HEK293 (cell line): ENCODE results near the gene SLC35F4.

ENCODE experiments used
- EGR2 ChIP-seq: fragments of 450-650 bp; formaldehyde crosslinking; IDR thresholded peaks from 2 replicates; pipeline ENCODE4 v1.5.1; 2016; ENCODE audit warnings: low read depth, missing biosample characterization, missing genetic modification characterization
- MZF1 ChIP-seq: fragments of 450-650 bp; formaldehyde crosslinking; IDR thresholded peaks from 2 replicates; pipeline ENCODE4 v1.5.1; 2017; ENCODE audit warnings: missing biosample characterization, missing genetic modification characterization, borderline replicate concordance
- ZNF112 ChIP-seq: fragments of 450-650 bp; formaldehyde crosslinking; IDR thresholded peaks from 2 replicates; pipeline ENCODE4 v1.5.0; 2017; ENCODE audit warnings: missing biosample characterization, missing genetic modification characterization
- ZNF121 ChIP-seq: fragments of 450-650 bp; formaldehyde crosslinking; IDR thresholded peaks from 2 replicates; pipeline ENCODE4 v1.5.1; 2016; ENCODE audit warnings: missing biosample characterization, missing genetic modification characterization
- ZNF155 ChIP-seq: fragments of 450-650 bp; formaldehyde crosslinking; IDR thresholded peaks from 2 replicates; pipeline ENCODE4 v1.5.1; 2016; ENCODE audit warnings: missing biosample characterization, missing genetic modification characterization
- ZNF274 ChIP-seq, 2 experiments: fragments of 200-500 bp in 1 of 2; fragments of 450-650 bp in 1 of 2; sonication (Bioruptor generic) in 1 of 2; formaldehyde crosslinking in 1 of 2; IDR thresholded peaks; 2 replicates each; pipeline versions ENCODE4 v1.5.1 to v1.6.1; 2014 to 2016; ENCODE audit warnings: borderline replicate concordance in 1 of 2, inconsistent platforms in 1 of 2, low read length in 1 of 2, missing biosample characterization in 1 of 2, missing genetic modification characterization in 1 of 2
- ZNF561 ChIP-seq: fragments of 450-650 bp; IDR thresholded peaks from 2 replicates; pipeline ENCODE4 v1.5.1; 2018; ENCODE audit warnings: missing biosample characterization, missing genetic modification characterization, borderline replicate concordance
- TF ChIP-seq, protein P1 (sequence below): fragments of 450-650 bp; formaldehyde crosslinking; IDR thresholded peaks from 2 replicates; pipeline ENCODE4 v1.5.1; 2016; ENCODE audit warnings: missing biosample characterization, missing genetic modification characterization
- TF ChIP-seq, protein P2 (sequence below): fragments of 450-650 bp; formaldehyde crosslinking; IDR thresholded peaks from 2 replicates; pipeline ENCODE4 v1.5.1; 2016; ENCODE audit warnings: missing biosample characterization, missing genetic modification characterization
- TF ChIP-seq, protein P3 (sequence below): fragments of 450-650 bp; formaldehyde crosslinking; IDR thresholded peaks from 2 replicates; pipeline ENCODE4 v1.5.1; 2016; ENCODE audit warnings: missing biosample characterization, missing genetic modification characterization
- TF ChIP-seq, protein P4 (sequence below): fragments of 450-650 bp; formaldehyde crosslinking; conservative IDR thresholded peaks from 2 replicates; pipeline ENCODE4 v1.5.1; 2016; ENCODE audit warnings: low read depth, missing biosample characterization, missing genetic modification characterization

DNA sequence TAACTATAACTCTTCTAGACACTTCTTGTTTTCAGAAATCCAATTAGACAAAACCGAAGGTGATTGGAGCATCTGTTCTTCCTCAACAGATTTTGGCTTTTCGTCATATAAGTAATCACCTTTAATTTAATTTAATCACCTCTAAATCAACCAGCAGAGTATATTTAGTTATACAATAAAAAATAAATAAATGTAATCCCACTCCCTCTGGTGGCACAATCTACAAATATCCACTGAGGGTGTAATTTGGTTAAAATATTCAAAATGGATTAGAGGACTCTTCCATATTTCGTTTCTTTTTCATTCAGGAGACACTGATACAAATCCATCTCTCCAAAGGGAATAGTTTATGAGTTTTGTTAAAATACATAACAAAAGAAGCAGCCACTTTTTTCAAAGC is 18.3 kb upstream of the SLC35F4 start:
- TF ChIP-seq EGR2 (tag by site-specific recombination) (no peak), ZNF561 (tag by site-specific recombination) (no peak), ZNF274 (IDR thresholded peaks at IDR 0.05; ENCODE audit: low read length) (no peak), ZNF274 (tag by site-specific recombination; IDR thresholded peaks at IDR 0.05; ENCODE audit: borderline replicate concordance) (no peak), ZNF112 (tag by site-specific recombination) (no peak), ZNF155 (no peak), MZF1 (tag by site-specific recombination) (no peak), ZNF121 (tag by site-specific recombination) (no peak)
- TF ChIP-seq, protein P1, sequence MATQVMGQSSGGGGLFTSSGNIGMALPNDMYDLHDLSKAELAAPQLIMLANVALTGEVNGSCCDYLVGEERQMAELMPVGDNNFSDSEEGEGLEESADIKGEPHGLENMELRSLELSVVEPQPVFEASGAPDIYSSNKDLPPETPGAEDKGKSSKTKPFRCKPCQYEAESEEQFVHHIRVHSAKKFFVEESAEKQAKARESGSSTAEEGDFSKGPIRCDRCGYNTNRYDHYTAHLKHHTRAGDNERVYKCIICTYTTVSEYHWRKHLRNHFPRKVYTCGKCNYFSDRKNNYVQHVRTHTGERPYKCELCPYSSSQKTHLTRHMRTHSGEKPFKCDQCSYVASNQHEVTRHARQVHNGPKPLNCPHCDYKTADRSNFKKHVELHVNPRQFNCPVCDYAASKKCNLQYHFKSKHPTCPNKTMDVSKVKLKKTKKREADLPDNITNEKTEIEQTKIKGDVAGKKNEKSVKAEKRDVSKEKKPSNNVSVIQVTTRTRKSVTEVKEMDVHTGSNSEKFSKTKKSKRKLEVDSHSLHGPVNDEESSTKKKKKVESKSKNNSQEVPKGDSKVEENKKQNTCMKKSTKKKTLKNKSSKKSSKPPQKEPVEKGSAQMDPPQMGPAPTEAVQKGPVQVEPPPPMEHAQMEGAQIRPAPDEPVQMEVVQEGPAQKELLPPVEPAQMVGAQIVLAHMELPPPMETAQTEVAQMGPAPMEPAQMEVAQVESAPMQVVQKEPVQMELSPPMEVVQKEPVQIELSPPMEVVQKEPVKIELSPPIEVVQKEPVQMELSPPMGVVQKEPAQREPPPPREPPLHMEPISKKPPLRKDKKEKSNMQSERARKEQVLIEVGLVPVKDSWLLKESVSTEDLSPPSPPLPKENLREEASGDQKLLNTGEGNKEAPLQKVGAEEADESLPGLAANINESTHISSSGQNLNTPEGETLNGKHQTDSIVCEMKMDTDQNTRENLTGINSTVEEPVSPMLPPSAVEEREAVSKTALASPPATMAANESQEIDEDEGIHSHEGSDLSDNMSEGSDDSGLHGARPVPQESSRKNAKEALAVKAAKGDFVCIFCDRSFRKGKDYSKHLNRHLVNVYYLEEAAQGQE (tag by site-specific recombination) = no peak
- TF ChIP-seq, protein P2, sequence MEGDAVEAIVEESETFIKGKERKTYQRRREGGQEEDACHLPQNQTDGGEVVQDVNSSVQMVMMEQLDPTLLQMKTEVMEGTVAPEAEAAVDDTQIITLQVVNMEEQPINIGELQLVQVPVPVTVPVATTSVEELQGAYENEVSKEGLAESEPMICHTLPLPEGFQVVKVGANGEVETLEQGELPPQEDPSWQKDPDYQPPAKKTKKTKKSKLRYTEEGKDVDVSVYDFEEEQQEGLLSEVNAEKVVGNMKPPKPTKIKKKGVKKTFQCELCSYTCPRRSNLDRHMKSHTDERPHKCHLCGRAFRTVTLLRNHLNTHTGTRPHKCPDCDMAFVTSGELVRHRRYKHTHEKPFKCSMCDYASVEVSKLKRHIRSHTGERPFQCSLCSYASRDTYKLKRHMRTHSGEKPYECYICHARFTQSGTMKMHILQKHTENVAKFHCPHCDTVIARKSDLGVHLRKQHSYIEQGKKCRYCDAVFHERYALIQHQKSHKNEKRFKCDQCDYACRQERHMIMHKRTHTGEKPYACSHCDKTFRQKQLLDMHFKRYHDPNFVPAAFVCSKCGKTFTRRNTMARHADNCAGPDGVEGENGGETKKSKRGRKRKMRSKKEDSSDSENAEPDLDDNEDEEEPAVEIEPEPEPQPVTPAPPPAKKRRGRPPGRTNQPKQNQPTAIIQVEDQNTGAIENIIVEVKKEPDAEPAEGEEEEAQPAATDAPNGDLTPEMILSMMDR (tag by site-specific recombination) = no peak
- TF ChIP-seq, protein P3, sequence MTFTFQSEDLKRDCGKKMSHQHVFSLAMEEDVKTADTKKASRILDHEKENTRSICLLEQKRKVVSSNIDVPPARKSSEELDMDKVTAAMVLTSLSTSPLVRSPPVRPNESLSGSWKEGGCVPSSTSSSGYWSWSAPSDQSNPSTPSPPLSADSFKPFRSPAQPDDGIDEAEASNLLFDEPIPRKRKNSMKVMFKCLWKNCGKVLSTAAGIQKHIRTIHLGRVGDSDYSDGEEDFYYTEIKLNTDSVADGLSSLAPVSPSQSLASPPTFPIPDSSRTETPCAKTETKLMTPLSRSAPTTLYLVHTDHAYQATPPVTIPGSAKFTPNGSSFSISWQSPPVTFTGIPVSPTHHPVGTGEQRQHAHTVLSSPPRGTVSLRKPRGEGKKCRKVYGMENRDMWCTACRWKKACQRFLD (tag by site-specific recombination) = no peak
- TF ChIP-seq, protein P4, sequence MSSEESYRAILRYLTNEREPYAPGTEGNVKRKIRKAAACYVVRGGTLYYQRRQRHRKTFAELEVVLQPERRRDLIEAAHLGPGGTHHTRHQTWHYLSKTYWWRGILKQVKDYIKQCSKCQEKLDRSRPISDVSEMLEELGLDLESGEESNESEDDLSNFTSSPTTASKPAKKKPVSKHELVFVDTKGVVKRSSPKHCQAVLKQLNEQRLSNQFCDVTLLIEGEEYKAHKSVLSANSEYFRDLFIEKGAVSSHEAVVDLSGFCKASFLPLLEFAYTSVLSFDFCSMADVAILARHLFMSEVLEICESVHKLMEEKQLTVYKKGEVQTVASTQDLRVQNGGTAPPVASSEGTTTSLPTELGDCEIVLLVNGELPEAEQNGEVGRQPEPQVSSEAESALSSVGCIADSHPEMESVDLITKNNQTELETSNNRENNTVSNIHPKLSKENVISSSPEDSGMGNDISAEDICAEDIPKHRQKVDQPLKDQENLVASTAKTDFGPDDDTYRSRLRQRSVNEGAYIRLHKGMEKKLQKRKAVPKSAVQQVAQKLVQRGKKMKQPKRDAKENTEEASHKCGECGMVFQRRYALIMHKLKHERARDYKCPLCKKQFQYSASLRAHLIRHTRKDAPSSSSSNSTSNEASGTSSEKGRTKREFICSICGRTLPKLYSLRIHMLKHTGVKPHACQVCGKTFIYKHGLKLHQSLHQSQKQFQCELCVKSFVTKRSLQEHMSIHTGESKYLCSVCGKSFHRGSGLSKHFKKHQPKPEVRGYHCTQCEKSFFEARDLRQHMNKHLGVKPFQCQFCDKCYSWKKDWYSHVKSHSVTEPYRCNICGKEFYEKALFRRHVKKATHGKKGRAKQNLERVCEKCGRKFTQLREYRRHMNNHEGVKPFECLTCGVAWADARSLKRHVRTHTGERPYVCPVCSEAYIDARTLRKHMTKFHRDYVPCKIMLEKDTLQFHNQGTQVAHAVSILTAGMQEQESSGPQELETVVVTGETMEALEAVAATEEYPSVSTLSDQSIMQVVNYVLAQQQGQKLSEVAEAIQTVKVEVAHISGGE (tag by site-specific recombination) = no peak
